SK-N-SH (cell line): ENCODE results near the gene TTC3. TPM values are rescaled to one million over a fixed set of nuclear protein-coding genes. Genes with fewer than 3 reads are reported as not detected.

Experiments
- CTCF ChIA-PET: fragments of 300-600, 350-600 bp; formaldehyde crosslinking; extraction: SDS; loops from one replicate; lab custom pipeline; 2021; lab: Yijun Ruan, JAX
- POLR2A ChIA-PET: fragments of 350-600 bp; sonication (Branson Sonifier 250); formaldehyde crosslinking; extraction: SDS; loops from one replicate; lab custom pipeline; 2020; ENCODE audit warnings: antibody characterized with exemption, inconsistent platforms; lab: Yijun Ruan, JAX
- DNase-seq: peaks from one replicate; pipeline ENCODE4 v3.0.0; 2012
- H2AFZ ChIP-seq: fragments of 200-600 bp; sonication (generic); 2 replicates; pipeline ENCODE4 v1.8.1; 2016; ENCODE audit warnings: antibody characterized with exemption, mild to moderate bottlenecking, low read depth
- H3F3A ChIP-seq: fragments of 200-600 bp; sonication (generic); replicated peaks from 2 replicates; pipeline ENCODE3; 2016; ENCODE audit warnings: antibody characterized with exemption, mild to moderate bottlenecking; ENCODE audit not compliant: insufficient read depth
- H3K27ac ChIP-seq, 2 experiments: fragments of 200-500 bp in 1 of 2; fragments of 200-600 bp in 1 of 2; sonication (Bioruptor generic) in 1 of 2; sonication (generic), shearing (Covaris generic) in 1 of 2; 2 replicates each; pipeline versions ENCODE4 v1.5.1 to v1.6.1; 2014 to 2016; ENCODE audit warnings: low read depth in 2 of 2, inconsistent platforms in 1 of 2, low read length in 1 of 2, mild to moderate bottlenecking in 1 of 2, mixed read lengths in 1 of 2
- H3K27me3 ChIP-seq: fragments of 200-600 bp; sonication (generic), shearing (Covaris generic); 2 replicates; pipeline ENCODE4 v1.6.1; 2016; ENCODE audit warnings: mixed run types; ENCODE audit not compliant: insufficient read depth
- H3K36me3 ChIP-seq, 2 experiments: fragments of 200-500 bp in 1 of 2; fragments of 200-600 bp in 1 of 2; sonication (Bioruptor generic) in 1 of 2; sonication (generic) in 1 of 2; replicated peaks in 1 of 2; 2 replicates each; pipeline versions ENCODE3 to v1.5.1; 2014 to 2016; ENCODE audit warnings: low read length in 1 of 2, mild to moderate bottlenecking in 1 of 2; ENCODE audit not compliant: insufficient read depth in 2 of 2, control insufficient read depth in 1 of 2
- H3K4me1 ChIP-seq, 2 experiments: fragments of 200-500 bp in 1 of 2; fragments of 200-600 bp in 1 of 2; sonication (Bioruptor generic) in 1 of 2; sonication (generic), shearing (Covaris generic) in 1 of 2; 2 replicates each; pipeline versions ENCODE4 v1.5.1 to v1.6.1; 2014 to 2016; ENCODE audit warnings: low read depth in 1 of 2, low read length in 1 of 2, mixed run types in 1 of 2; ENCODE audit not compliant: insufficient read depth in 2 of 2, control insufficient read depth in 1 of 2
- H3K4me2 ChIP-seq: fragments of 200-600 bp; sonication (generic), shearing (Covaris generic); 2 replicates; pipeline ENCODE4 v1.6.1; 2017; ENCODE audit warnings: mixed run types
- H3K4me3 ChIP-seq, 2 experiments: fragments of 200-500 bp in 1 of 2; fragments of 200-600 bp in 1 of 2; sonication (Bioruptor generic) in 1 of 2; sonication (generic), shearing (Covaris generic) in 1 of 2; 2 replicates each; pipeline versions ENCODE4 v1.5.1 to v1.8.1; 2014 to 2016; ENCODE audit warnings: low read depth in 2 of 2, inconsistent platforms in 1 of 2, low read length in 1 of 2, mild to moderate bottlenecking in 1 of 2, mixed read lengths in 1 of 2, moderate library complexity in 1 of 2
- H3K79me2 ChIP-seq: fragments of 200-600 bp; sonication (generic); 2 replicates; pipeline ENCODE4 v1.8.1; 2017; ENCODE audit warnings: mild to moderate bottlenecking; ENCODE audit not compliant: insufficient read depth
- H3K9ac ChIP-seq: fragments of 200-600 bp; sonication (generic); 2 replicates; pipeline ENCODE4 v1.6.1; 2017; ENCODE audit warnings: mixed run types
- H3K9me2 ChIP-seq: fragments of 200-600 bp; sonication (generic); 2 replicates; pipeline ENCODE4 v1.6.1; 2017; ENCODE audit warnings: mixed run types
- H3K9me3 ChIP-seq: fragments of 200-600 bp; sonication (generic); 2 replicates; pipeline ENCODE4 v1.6.1; 2017; ENCODE audit warnings: mixed run types, mild to moderate bottlenecking, moderate library complexity
- H4K20me1 ChIP-seq: fragments of 200-600 bp; sonication (generic); 2 replicates; pipeline ENCODE4 v1.6.1; 2017; ENCODE audit warnings: mild to moderate bottlenecking, mixed run types; ENCODE audit not compliant: insufficient read depth
- CTCF ChIP-seq: fragments of 200-600 bp; sonication (generic); IDR thresholded peaks from 2 replicates; pipeline ENCODE4 v1.6.1; 2017; ENCODE audit warnings: antibody characterized with exemption, mild to moderate bottlenecking, moderate library complexity
- ELF1 ChIP-seq: IDR thresholded peaks from 2 replicates; pipeline ENCODE4 v1.4.0; 2012
- EP300 ChIP-seq, 2 experiments: IDR thresholded peaks; 2 replicates each; pipeline versions ENCODE4 v1.4.0 to v1.6.1; 2012; ENCODE audit warnings: borderline replicate concordance in 1 of 2, low read depth in 1 of 2, low read length in 1 of 2
- FOSL2 ChIP-seq: IDR thresholded peaks from 2 replicates; pipeline ENCODE4 v1.4.0; 2012; ENCODE audit warnings: low read depth, mild to moderate bottlenecking, moderate library complexity, borderline replicate concordance
- FOXM1 ChIP-seq: IDR thresholded peaks from 2 replicates; pipeline ENCODE4 v1.4.0; 2012; ENCODE audit warnings: low read depth, mild to moderate bottlenecking
- GABPA ChIP-seq: IDR thresholded peaks from 2 replicates; pipeline ENCODE4 v1.4.0; 2012; ENCODE audit warnings: low read depth, mild to moderate bottlenecking
- JUND ChIP-seq: IDR thresholded peaks from 2 replicates; pipeline ENCODE4 v1.4.0; 2012
- MAX ChIP-seq: IDR thresholded peaks from 2 replicates; pipeline ENCODE4 v1.4.0; 2012; ENCODE audit warnings: low read depth
- MEF2A ChIP-seq: IDR thresholded peaks from 2 replicates; pipeline ENCODE4 v1.4.0; 2012; ENCODE audit warnings: low read depth, borderline replicate concordance
- NFIC ChIP-seq: IDR thresholded peaks from 2 replicates; pipeline ENCODE4 v1.4.0; 2012; ENCODE audit warnings: borderline replicate concordance
- NRF1 ChIP-seq: IDR thresholded peaks from 2 replicates; pipeline ENCODE4 v1.6.1; 2012; ENCODE audit warnings: low read depth, mild to moderate bottlenecking, low read length
- RAD21 ChIP-seq: IDR thresholded peaks from 2 replicates; pipeline ENCODE4 v1.6.1; 2012; ENCODE audit warnings: mild to moderate bottlenecking, low read length
- RFX5 ChIP-seq: IDR thresholded peaks from 2 replicates; pipeline ENCODE4 v1.6.1; 2012; ENCODE audit warnings: mild to moderate bottlenecking, improper control_type of control experiment, low read length
- RXRA ChIP-seq: IDR thresholded peaks from 2 replicates; pipeline ENCODE4 v1.4.0; 2012; ENCODE audit warnings: low read depth, mild to moderate bottlenecking, borderline replicate concordance
- SMC3 ChIP-seq: IDR thresholded peaks from 2 replicates; pipeline ENCODE4 v1.6.1; 2012; ENCODE audit warnings: low read depth, low read length, improper control_type of control experiment
- TCF12 ChIP-seq: IDR thresholded peaks from 2 replicates; pipeline ENCODE4 v1.4.0; 2012
- TEAD4 ChIP-seq: IDR thresholded peaks from 2 replicates; pipeline ENCODE4 v1.4.0; 2012; ENCODE audit warnings: mild to moderate bottlenecking, borderline replicate concordance; ENCODE audit not compliant: insufficient read depth
- USF2 ChIP-seq: fragments of 150-350 bp; IDR thresholded peaks from 2 replicates; pipeline ENCODE4 v1.6.1; 2017; ENCODE audit warnings: antibody characterized with exemption, low read length, low read depth, borderline replicate concordance
- YY1 ChIP-seq: IDR thresholded peaks from 2 replicates; pipeline ENCODE4 v1.4.0; 2012; ENCODE audit warnings: low read depth, mild to moderate bottlenecking
- ZBTB33 ChIP-seq: IDR thresholded peaks from 2 replicates; pipeline ENCODE4 v1.4.0; 2012; ENCODE audit warnings: low read depth, borderline replicate concordance
- WGBS: methylation state at CpG from one replicate; pipeline ENCODE4 v1.1.6; 2017; ENCODE audit warnings: low lambda C conversion rate; 5-methylcytosine and 5-hydroxymethylcytosine counted together
- polyA plus RNA-seq, 3 experiments: library from polyadenylated mRNA; depleted of rRNA; stranded (reverse); fragments of >200 nt; gene quantifications; 2 replicates each; pipeline ENCODE4 v1.2.3, GENCODE V29; 2012

Gene TTC3
- polyA plus RNA-seq, 1 of the 3 experiments (the other 2 are of a cell fraction): 35.7 TPM

GRCh38 chr21:37232274-37233018 lies 159.4 kb downstream of the TTC3 start (continued):
- TF ChIP-seq MEF2A: no peak
- no peak for TF ChIP-seq NRF1
- TF ChIP-seq EP300 (IDR thresholded peaks at IDR 0.05; ENCODE audit: borderline replicate concordance in 1 of 2, low read depth in 1 of 2, low read length in 1 of 2): no peak
- TF ChIP-seq NFIC: no peak

GRCh38 chr21:37233551-37234146 lies 160.6 kb downstream of the TTC3 start:
- Histone ChIP-seq H3K9me3 (no peaks in the 10 kb centered on the region), H3K27me3 (no peaks in the 10 kb centered on the region), H3F3A (no peaks in the 10 kb centered on the region), H3K9ac (no peak overlapping the region), H3K79me2 (peaks cover 21% of the 10 kb centered on the region), H4K20me1 (no peaks in the 10 kb centered on the region), H2AFZ (no peak overlapping the region), H3K4me3 (no peak overlapping the region), H3K27ac (no peak overlapping the region), H3K36me3 (peaks cover 66 to 75% of the 10 kb centered on the region in 2 experiments), H3K9me2 (no peaks in the 10 kb centered on the region), H3K4me2 (no peak overlapping the region), H3K4me1 (no peaks in the 10 kb centered on the region; a peak in 1 of 4 replicates)
- POLR2A ChIA-PET: no interaction called here
- 98% methylated on average over 9 of the region's 9 CpGs for WGBS
- CTCF ChIA-PET: interaction anchor here (0.7 to 1.2 kb wide), 2 partner anchors 10 to 289 kb away, joined by 3 read pairs; no protein-coding TSS in a partner anchor
- TF ChIP-seq RFX5 (no peak), MEF2A (no peak), GABPA (no peak), FOXM1 (no peak), EP300 (IDR thresholded peaks at IDR 0.05; ENCODE audit: borderline replicate concordance in 1 of 2, low read depth in 1 of 2, low read length in 1 of 2) (no peak), JUND (no peak), SMC3 (no peak), MAX (no peak), TCF12 (no peak), FOSL2 (no peak), CTCF (no peak), RAD21 (no peak), RXRA (no peak), USF2 (no peak), YY1 (no peak), NRF1 (no peak), ZBTB33 (no peak), ELF1 (no peak), TEAD4 (no peak)
- no peak for DNase-seq
